ENCODE measurements around the gene SPHK1.

SPHK1 gene

GRCh38 chr17:76363107-76363842 is 21.1 kb upstream of the SPHK1 start:
- DNase-seq (ENCODE audit: low read depth in 2 of 2): no peak

GRCh38 chr17:76365256-76365903 is 19.0 kb upstream of the SPHK1 start:
- DNase-seq (ENCODE audit: low read depth in 2 of 2): no peak

- DNase-seq (ENCODE audit: low read depth in 2 of 2): no peak
These were observed 18.2 kb upstream of the SPHK1 start for GRCh38 chr17:76366247-76366646.

- DNase-seq (ENCODE audit: low read depth in 2 of 2): no peak
These were observed 16.8 kb upstream of the SPHK1 start for GRCh38 chr17:76367642-76368041.

- DNase-seq (ENCODE audit: low read depth in 2 of 2): peak; percentile 70 to 71
These were observed 15.9 kb upstream of the SPHK1 start for GRCh38 chr17:76368545-76368944.

GRCh38 chr17:76369379-76369778 is 15.0 kb upstream of the SPHK1 start:
- DNase-seq (ENCODE audit: low read depth in 2 of 2): no peak

- no peak for DNase-seq (ENCODE audit: low read depth in 2 of 2)
These were observed 14.6 kb upstream of the SPHK1 start for GRCh38 chr17:76369804-76370203.

GRCh38 chr17:76370261-76370993 is 14.0 kb upstream of the SPHK1 start:
- DNase-seq (ENCODE audit: low read depth in 2 of 2): peak; percentile 86 to 88

- peak; percentile 70 to 78 for DNase-seq (ENCODE audit: low read depth in 2 of 2)
These were observed 12.5 kb upstream of the SPHK1 start for GRCh38 chr17:76371656-76372628.

GRCh38 chr17:76376318-76377133 is 7.9 kb upstream of the SPHK1 start:
- DNase-seq (ENCODE audit: low read depth in 2 of 2): no peak

GRCh38 chr17:76378548-76379274 is 5.7 kb upstream of the SPHK1 start:
- DNase-seq (ENCODE audit: low read depth in 2 of 2): no peak

GRCh38 chr17:76379275-76379641 is 5.2 kb upstream of the SPHK1 start:
- DNase-seq (ENCODE audit: low read depth in 2 of 2): no peak

- DNase-seq (ENCODE audit: low read depth in 2 of 2): no peak
These were observed 4.6 kb upstream of the SPHK1 start for GRCh38 chr17:76379646-76380376.

GRCh38 chr17:76381633-76382350 is 2.6 kb upstream of the SPHK1 start:
- no peak for DNase-seq (ENCODE audit: low read depth in 2 of 2)

- DNase-seq (ENCODE audit: low read depth in 2 of 2): no peak
These were observed 2.0 kb upstream of the SPHK1 start for GRCh38 chr17:76382351-76382802.

- peak; percentile 51 to 62 for DNase-seq (ENCODE audit: low read depth in 2 of 2)
These were observed 1.4 kb upstream of the SPHK1 start for GRCh38 chr17:76382803-76383545.

- DNase-seq (ENCODE audit: low read depth in 2 of 2): no peak
These were observed 725 bp upstream of the SPHK1 start for GRCh38 chr17:76383546-76384221.

Data from fibroblast of skin of left biceps (primary cell).